Calu3 (cell line): ENCODE measurements around the gene GPATCH1. TPM values are rescaled to one million over a fixed set of nuclear protein-coding genes. Genes with fewer than 3 reads are reported as not detected.
"Not testable (repeated sequence)": the region's sequence is repeated elsewhere in the genome, so short reads cannot be mapped to it uniquely, and the experiment has no call there.

Experiments used
- BruUV-seq: library from RNA; stranded (reverse); fragments of 400-500 nt; replicated peaks from 2 replicates; lab custom pipeline; 2021; lab: Mats Ljungman, UMichigan
- CTCF ChIA-PET: fragments of 300-600 bp; sonication (Branson Sonifier 250); formaldehyde crosslinking; loops from one replicate; lab custom pipeline; 2022; ENCODE audit warnings: antibody characterized with exemption; lab: Charles Lee
- DNase-seq: peaks from one replicate; pipeline ENCODE4 v3.0.0; 2022
- H3K27ac Mint-ChIP-seq: one replicate; pipeline ENCODE4 v1.8.0; 2022; ENCODE audit warnings: mixed read lengths; ENCODE audit not compliant: unreplicated experiment
- H3K27me3 Mint-ChIP-seq: one replicate; pipeline ENCODE4 v1.8.0; 2022; ENCODE audit warnings: mixed read lengths; ENCODE audit not compliant: unreplicated experiment
- H3K36me3 Mint-ChIP-seq: one replicate; pipeline ENCODE4 v1.8.0; 2022; ENCODE audit warnings: mild to moderate bottlenecking, moderate library complexity, mixed read lengths; ENCODE audit not compliant: insufficient read depth, unreplicated experiment
- H3K4me1 Mint-ChIP-seq: one replicate; pipeline ENCODE4 v1.8.0; 2022; ENCODE audit warnings: mild to moderate bottlenecking, low read depth, mixed read lengths; ENCODE audit not compliant: unreplicated experiment
- H3K4me3 Mint-ChIP-seq: one replicate; pipeline ENCODE4 v1.8.0; 2022; ENCODE audit warnings: mild to moderate bottlenecking, low read depth, moderate library complexity, mixed read lengths; ENCODE audit not compliant: unreplicated experiment
- H3K9me3 Mint-ChIP-seq: one replicate; pipeline ENCODE4 v1.8.0; 2022; ENCODE audit warnings: low read depth, mixed read lengths; ENCODE audit not compliant: unreplicated experiment
- CTCF ChIP-seq: fragments of 200-600 bp; IDR thresholded peaks from one replicate; pipeline ENCODE4 v1.8.0; 2022; ENCODE audit warnings: antibody characterized with exemption; ENCODE audit not compliant: unreplicated experiment
- intact Hi-C: fragments of 100-400 bp; cut with micrococcal nuclease; formaldehyde crosslinking; loops from one replicate; pipeline ENCODE4 v1.10.0; 2022; ENCODE audit not compliant: unreplicated experiment
- total RNA-seq: library from RNA; stranded (reverse); gene quantifications from 2 replicates; pipeline ENCODE4 v1.2.3, GENCODE V29; 2022

Gene GPATCH1
- total RNA-seq, 1 experiment from 2014 or later = 16.3 TPM

DNA sequence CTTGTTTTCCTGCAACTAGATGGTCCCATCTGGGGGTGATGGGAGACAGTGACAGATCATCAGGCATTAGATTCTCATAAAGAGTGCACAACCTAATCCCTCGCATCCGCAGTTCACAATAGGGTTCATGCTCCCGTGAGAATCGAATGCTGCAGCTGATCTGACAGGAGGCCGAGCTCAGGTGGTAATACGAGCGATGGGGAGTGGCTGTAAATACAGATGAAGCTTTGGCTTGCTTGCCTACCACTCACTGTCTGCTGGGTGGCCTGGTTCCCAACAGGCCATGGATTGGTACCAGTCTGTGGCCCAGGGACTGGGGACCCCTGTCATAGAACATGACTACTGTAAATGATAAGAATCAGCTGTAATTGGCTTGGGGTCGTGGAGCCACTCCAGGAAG lies 78.9 kb downstream of the GPATCH1 start:
- Mint-ChIP-seq H3K27ac (no peak overlapping the region), H3K27me3 (peaks cover 13% of the 10 kb centered on the region), H3K9me3 (no peaks in the 10 kb centered on the region), H3K36me3 (no peaks in the 10 kb centered on the region), H3K4me1 (no peaks in the 10 kb centered on the region), H3K4me3 (no peak overlapping the region)
- CTCF ChIA-PET = interaction anchor here (2.1 kb wide), 1 partner anchor 16 kb away, joined by 7 read pairs; no protein-coding TSS in a partner anchor
- no TSS peak for BruUV-seq
- no peak for TF ChIP-seq CTCF
- no peak for DNase-seq
- intact Hi-C loops = no loop called here

- Mint-ChIP-seq H3K9me3 (no peaks in the 10 kb centered on the region), H3K27ac (no peak overlapping the region), H3K4me3 (no peak overlapping the region), H3K36me3 (no peaks in the 10 kb centered on the region), H3K27me3 (peaks cover 12% of the 10 kb centered on the region), H3K4me1 (no peaks in the 10 kb centered on the region)
- no peak for TF ChIP-seq CTCF
- CTCF ChIA-PET = no interaction called here
- no peak for DNase-seq
- no TSS peak for BruUV-seq
- intact Hi-C loops = no loop called here
These were observed 80.2 kb downstream of the GPATCH1 start for GRCh38 chr19:33161201-33161600.

DNA sequence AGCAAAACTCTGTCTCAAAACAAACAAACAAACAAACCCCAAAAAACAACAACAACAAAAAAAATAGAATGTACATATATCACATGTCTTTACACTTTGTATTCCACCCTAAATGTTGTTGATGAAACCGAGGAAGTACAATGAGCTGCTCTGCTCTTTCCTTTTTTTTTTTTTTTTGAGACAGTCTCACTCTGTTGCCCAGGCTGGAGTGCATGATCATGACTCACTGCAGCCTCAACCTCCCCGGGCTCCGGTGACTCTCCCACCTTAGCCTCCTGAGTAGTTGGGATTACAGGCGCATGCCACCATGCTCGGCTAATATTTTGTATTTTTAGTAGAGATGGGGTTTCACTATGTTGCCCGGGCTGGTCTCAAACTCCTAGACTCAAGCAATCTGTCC lies 82.5 kb downstream of the GPATCH1 start:
- Mint-ChIP-seq H3K27ac (no peak overlapping the region), H3K36me3 (no peaks in the 10 kb centered on the region), H3K27me3 (peaks cover 12% of the 10 kb centered on the region), H3K4me1 (no peaks in the 10 kb centered on the region), H3K9me3 (peaks cover 4% of the 10 kb centered on the region), H3K4me3 (no peak overlapping the region)
- no peak for DNase-seq
- intact Hi-C loops = no loop called here
- no TSS peak for BruUV-seq
- no peak for TF ChIP-seq CTCF
- CTCF ChIA-PET = interaction anchor here (1.4 kb wide), 1 partner anchor 21 kb away, joined by 4 read pairs; no protein-coding TSS in a partner anchor

DNA sequence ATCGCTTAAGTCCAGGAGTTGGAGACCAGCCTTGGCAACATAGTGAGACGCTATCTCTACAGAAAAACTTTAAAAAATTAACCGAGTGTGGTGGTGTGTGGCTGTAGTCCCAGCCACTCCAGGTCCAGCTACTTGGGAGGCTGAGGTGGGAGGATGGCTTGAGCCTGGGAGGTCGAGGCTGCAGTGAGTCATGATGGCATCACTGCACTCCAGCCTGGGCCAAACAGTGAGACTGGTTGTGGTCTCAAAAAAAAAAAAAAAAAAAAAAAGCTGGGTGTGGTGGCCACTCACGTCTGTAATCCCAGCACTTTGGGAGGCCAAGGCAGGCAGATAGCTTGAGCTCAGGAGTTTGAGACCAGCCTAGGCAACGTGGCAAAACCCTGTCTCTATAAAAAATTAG lies 85.1 kb downstream of the GPATCH1 start:
- H3K27ac Mint-ChIP-seq, DNase-seq, intact Hi-C loops, H3K36me3 Mint-ChIP-seq, H3K4me1 Mint-ChIP-seq, H3K9me3 Mint-ChIP-seq, H3K4me3 Mint-ChIP-seq, BruUV-seq: not testable (repeated sequence)
- H3K27me3 Mint-ChIP-seq = peaks cover 10% of the 10 kb centered on the region
- CTCF ChIA-PET = interaction anchor here (0.6 to 1.0 kb wide), 5 partner anchors 10 to 632 kb away, joined by 3 to 7 read pairs (median 4); no protein-coding TSS in a partner anchor

GRCh38 chr19:33167438-33167837 lies 86.5 kb downstream of the GPATCH1 start:
- no peak for DNase-seq
- H3K27ac Mint-ChIP-seq = no peak overlapping the region
- peaks cover 3% of the 10 kb centered on the region for H3K36me3 Mint-ChIP-seq
- peaks cover 9% of the 10 kb centered on the region for H3K4me1 Mint-ChIP-seq
- intact Hi-C loops = no loop called here
- peaks cover 4% of the 10 kb centered on the region for H3K9me3 Mint-ChIP-seq
- TF ChIP-seq CTCF = no peak
- H3K27me3 Mint-ChIP-seq = no peaks in the 10 kb centered on the region
- no TSS peak for BruUV-seq
- CTCF ChIA-PET = no interaction called here
- H3K4me3 Mint-ChIP-seq = no peak overlapping the region
